SH-SY5Y (cell line): ENCODE measurements around the gene GNG4.

Experiments
- GATA2 ChIP-seq: IDR thresholded peaks from 2 replicates; pipeline ENCODE4 v1.6.1; 2011; ENCODE audit warnings: mild to moderate bottlenecking, low read depth, low read length
- GATA3 ChIP-seq: IDR thresholded peaks from 2 replicates; pipeline ENCODE4 v1.6.1; 2011; ENCODE audit warnings: low read depth, mild to moderate bottlenecking, low read length, moderate library complexity

GNG4 gene

DNA sequence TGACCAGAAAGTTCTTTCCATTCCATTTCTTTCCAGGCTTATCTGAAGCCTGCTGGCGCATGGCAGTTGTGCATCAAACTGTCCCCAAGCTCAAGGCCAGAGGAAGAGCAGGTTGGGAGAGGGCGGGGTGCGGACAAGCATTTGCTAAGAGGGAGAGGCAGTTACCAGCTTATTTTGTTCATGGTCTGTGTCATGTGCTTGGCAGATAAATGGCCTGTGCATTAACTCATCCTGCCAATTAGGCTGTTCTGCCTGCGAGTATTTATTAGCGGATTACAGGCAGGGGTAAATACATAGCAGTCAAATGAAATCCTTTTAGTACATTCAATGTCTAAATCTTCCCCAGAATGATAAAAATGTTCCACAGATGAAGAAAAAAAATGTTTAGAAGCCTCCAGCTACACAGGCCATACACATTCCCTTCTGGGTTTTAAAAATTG is 96.5 kb downstream of the GNG4 start:
- TF ChIP-seq GATA2 (peak; percentile 59), GATA3 (peak; percentile 39; the same call in 1 of the 2 replicates)

DNA sequence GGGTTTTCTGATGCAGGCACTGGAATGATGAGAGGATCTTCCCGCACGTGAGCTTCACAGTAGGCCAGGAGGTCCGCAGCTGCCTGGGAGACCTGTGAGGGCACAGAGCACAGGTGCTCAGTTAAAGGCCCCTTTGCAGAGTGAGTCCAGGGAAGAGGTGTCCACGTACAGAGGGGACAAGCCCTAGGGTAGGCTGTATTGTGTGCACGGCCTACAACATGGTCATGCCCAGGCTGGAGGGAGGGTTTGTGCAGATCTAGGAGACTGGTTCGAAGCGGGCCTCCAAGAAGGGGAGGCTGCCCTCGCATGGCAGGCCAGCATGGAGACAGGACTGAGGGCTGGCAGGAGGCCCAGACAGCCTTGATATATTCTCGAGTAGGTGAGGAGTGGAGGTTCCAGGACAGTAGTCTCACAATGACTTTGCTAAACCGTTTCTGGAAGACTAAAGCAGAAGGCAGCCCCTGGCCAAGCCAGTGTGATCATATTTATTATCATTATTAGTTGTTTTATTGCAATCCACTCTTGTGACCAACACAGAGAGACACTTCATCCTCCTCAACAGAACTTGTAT is 97.4 kb downstream of the GNG4 start:
- TF ChIP-seq GATA2, result no peak
- TF ChIP-seq GATA3, result no peak

DNA sequence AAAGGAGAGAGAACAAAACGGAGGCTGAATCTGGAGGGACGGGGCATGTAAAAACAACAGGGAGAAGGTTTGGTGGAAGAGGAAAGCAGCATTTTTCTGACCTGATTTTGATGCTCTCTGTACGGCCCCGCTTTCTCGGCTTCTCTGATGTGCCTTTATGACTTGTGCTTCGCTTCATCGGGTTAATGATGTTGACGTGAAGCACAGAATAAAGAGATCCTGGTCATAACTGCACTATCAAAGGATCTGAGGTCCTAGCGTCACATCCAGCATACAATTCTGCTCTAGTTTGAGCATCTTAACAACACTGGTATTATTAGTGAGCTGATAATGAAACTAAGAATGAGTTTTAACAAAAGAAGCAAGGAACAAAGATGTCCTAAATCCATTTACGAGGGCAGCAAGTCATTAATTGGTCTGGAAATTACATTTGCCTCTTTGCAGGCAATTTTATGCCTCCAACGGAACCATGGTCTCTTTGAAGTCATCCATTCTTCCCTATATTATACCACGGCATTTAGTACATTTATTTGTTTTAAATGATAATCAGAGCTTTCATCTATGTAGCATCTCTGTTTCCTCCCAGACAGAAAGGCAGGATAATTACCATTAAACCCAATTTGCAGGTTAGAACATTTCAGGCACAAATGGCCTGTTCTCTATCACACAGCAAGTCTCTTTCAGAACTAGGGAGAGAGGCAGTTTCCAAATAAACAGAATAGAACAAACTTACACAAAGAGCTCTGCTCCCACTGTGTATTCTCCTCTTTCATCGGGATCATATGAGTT is 100.0 kb downstream of the GNG4 start:
- peak; percentile 86 for TF ChIP-seq GATA3
- TF ChIP-seq GATA2, result peak; percentile 67

DNA sequence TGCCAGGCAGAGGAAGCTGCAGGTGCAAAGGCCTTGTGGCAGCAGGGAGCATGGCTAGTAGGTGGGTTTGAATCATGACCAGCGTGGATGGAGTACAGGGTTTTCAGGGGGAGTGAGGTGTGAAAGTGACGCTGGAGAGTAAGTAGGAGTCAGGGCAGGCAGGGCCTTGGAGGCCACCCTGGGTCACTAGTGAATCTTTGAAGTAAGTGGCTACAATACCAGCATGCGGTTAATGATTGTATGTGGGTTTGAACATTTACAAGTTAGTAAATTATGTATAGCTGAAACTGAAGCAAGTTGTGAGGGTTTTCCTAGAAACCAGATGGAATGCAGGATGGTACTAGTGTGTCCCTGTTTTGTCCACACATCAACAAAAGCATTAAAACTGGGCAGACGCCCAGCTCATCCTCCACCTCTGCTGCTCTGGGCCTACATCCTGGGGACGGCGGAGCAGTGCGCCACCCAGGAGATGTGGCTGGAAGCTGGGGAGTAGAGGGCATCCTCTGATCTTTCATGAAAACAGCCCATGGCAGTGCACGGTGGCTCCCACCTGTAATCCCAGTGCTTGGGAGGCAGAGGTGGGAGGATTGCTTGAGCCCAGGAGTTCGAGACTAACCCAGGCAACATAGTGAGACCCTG is 104.2 kb downstream of the GNG4 start:
- TF ChIP-seq GATA3 (no peak), GATA2 (no peak)

DNA sequence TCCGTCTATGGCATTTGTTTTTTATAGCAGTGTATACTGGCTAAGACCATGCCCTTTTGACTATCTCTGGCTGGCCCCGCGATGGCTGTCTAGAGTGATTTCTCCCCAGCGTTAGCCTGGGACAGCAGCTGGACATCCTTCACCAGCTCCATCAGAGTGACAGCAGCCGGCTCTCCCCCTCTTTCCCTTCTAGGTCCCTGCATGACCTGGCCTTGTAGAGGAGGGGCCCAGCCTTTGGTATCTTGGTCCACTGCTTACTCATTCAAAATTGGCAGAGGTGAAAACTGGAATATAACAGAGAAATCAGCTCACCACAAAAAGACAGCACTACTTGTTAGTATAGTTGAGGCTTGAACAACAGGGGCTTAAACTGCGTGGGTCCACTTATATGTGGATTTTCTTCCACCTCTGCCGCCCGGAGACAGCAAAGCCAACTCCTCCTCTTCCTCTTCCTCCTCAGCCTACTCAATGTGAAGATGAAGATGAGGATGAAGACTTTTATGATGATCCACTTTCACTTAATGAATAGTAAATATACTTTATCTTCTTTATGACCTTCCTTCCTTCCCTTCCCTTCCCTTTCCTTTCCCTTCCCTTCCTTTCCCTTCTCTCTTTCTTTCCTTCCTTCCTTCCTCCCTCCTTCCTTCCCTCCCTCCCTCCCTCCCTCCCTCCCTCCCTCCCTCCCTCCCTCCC is 116.0 kb downstream of the GNG4 start:
- TF ChIP-seq GATA2, result no peak
- TF ChIP-seq GATA3, result no peak

DNA sequence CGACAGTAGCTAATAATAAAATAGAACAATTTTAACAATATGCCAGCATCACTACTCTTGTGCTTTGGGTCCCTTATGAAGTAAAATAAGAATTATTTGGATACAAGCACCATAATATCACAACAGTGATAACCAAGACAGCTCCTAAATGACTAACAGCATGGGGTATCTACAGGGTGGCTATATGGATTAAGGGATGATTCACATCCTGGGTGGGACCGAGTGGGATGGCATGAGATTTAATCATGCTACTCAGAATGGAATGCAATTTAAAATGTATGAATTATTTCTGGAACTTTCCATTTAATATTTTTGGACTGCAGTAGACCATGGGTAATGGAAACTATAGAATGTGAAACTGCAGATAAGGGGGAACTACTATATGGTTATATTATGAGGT is 117.2 kb downstream of the GNG4 start:
- TF ChIP-seq GATA2, result no peak
- no peak for TF ChIP-seq GATA3

DNA sequence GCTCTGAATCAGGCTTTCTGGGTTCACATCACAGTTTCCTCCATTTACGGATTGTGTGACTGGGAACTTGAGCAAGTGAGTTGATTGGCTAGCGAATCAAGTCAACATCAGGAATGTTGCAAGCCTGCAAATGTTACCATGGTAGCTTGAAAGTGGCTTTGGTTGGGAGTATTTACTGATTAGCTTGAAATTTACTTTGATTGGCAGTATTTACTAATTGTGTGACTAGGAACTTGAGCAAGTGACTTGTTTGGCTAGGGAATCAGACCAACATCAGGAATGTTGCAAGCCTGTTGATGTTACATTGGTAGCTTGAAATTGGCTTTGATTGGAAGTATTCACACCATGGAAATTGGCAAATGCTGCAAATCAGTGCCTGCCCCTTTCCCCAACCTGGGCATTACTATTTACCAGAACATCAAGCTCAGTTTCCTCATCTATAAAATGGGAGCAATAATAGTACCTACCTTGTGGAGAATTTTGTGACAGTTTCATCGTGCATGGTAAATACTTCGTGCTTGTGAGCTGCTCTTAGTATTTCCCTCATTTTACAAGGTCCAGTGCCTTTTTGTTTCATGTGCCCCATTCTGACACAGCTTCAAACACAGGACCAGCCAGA is 122.3 kb downstream of the GNG4 start:
- TF ChIP-seq GATA2 (no peak), GATA3 (no peak)

DNA sequence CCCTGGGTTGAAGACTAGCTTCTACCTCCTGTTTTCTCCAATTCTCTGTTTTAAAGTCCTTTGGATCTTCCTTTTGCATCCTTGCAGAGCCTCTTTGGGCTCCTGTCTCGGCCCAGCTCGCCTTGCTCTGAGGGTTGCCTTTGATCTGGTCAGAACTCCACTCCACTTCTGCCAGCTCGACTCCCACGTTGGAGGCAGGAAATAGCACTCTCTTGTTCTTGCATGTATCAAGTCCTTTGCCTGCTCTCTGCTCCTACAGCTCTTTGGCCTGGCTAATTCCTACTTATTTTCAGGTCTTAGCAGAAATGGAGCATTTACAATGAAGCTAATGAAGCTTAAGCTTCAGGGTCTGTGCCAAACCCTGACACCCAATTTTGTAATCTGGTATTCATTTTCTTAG is 124.3 kb downstream of the GNG4 start:
- TF ChIP-seq GATA2 (no peak), GATA3 (no peak)

DNA sequence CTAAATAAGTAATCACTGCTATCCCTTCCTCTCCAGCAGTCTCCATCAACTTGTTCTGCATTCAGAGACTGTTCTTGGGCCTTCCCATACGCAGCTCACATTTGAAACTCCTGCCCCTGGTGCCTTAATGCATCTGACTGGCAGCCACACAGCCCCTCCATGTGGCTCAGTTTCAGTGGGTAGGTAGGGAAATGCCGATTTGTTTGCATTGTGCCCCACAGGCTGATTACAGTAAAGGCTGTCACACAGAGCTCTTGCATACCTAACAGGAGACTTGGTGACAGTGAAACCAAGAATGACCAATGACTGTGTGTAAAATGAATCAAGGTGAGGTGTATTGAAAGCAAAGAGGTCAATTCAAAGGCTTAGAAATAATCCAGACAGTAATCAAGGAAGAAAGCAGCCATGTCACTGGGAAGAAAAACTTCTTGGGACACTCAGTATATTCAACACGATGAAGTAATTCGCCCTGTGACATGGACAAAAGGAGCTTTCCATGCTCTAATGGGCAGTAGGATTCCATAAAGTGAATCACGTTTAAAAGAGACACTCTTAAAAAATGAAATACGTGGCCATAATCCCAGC is 132.6 kb downstream of the GNG4 start:
- TF ChIP-seq GATA2 (no peak), GATA3 (no peak)

DNA sequence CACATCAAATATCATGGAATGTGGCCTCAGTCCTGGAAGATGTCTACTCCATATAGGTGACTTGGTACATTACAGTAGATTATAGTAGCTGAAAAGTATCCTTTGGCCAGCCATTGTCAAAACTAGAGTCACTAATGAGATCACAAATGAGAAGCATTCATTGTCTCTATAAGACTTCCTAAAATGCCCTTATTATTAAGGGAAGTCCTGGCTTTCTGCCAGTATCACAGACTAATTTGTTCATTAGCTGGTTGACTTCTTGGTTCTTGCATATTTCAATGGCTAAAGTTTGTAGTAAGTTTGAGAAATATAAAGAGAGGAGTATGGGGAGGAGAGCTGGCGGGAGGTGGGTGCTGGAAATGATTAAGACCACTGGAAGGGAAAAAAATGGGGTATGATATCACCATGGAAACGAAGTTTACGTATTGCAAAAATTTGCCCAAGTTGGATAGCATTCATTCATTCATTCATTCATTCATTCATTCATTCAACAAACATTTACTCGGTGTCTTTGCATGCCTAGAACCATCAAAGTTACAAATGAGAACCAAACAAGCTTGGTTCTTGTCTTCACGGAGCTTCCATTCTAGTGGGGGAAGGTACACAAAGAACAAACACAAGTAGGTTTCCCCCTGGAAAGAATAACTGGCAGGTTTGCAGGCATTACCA is 133.6 kb downstream of the GNG4 start:
- no peak for TF ChIP-seq GATA2
- no peak for TF ChIP-seq GATA3

DNA sequence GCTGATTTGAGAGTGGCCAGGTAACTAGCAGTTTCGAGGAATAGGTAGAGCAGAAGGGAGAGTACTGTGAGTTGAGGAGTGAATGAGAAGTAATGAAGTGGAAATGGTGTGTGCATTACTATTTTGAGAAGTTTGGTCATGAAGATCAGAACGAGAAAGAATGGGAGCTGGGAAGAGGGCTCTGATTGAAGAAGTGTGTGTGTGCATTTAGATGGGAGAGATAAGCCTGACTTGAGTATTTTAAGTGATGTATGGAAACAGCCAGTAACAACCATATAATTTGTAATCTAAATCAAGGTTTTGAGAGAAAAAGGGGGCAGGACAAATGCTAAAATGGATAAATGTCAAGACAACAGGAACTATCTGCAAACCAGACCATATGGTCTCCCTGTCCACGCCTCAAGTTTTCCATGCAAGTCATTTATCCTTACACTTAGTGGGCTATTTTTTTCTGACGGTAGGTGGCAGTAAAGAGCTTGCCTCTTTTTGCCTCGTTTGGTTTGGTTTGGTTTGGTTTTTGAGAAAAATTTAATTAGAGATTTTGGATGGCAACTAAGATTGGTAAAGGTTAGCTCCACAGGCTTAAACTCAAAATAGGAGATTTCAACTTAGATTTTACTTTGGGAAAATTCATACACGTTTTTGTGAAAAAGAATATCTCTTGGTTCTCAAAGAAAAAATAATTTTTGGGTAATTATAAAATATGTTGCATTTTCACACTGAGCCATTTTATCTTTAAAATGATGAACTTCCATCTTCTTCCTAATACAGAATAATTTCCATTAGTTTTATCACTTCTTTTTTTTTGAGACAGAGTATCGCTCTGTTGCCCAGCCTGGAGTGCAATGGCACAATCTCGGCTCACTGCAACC is 135.9 kb downstream of the GNG4 start:
- TF ChIP-seq GATA2 (peak; percentile 74; the same call in 1 of the 2 replicates), GATA3 (peak; percentile 75)
